HFFc6 (cell line): Measurements from ENCODE around the gene GKAP1. TPM values are rescaled to one million over a fixed set of nuclear protein-coding genes. Genes with fewer than 3 reads are reported as not detected.
"Not testable (repeated sequence)": the region's sequence is repeated elsewhere in the genome, so short reads cannot be mapped to it uniquely, and the experiment has no call there.

ENCODE experiments used
- DNase-seq: peaks from one replicate; pipeline ENCODE4 v3.0.0-alpha.2; 2018
- H3K27ac Mint-ChIP-seq: 2 replicates; pipeline ENCODE4 v1.8.0; 2020; ENCODE audit warnings: mild to moderate bottlenecking, mixed read lengths
- H3K27me3 Mint-ChIP-seq: 2 replicates; pipeline ENCODE4 v1.8.0; 2021; ENCODE audit warnings: mild to moderate bottlenecking, moderate library complexity, mixed read lengths; ENCODE audit not compliant: insufficient read depth
- H3K36me3 Mint-ChIP-seq: 2 replicates; pipeline ENCODE4 v1.8.0; 2021; ENCODE audit warnings: low read depth, mixed read lengths
- H3K4me1 Mint-ChIP-seq: 2 replicates; pipeline ENCODE4 v1.8.0; 2020; ENCODE audit warnings: low read depth, mixed read lengths
- H3K4me3 Mint-ChIP-seq: 2 replicates; pipeline ENCODE4 v1.8.0; 2020; ENCODE audit warnings: mild to moderate bottlenecking, moderate library complexity, mixed read lengths
- H3K9me3 Mint-ChIP-seq: 2 replicates; pipeline ENCODE4 v1.8.0; 2020; ENCODE audit warnings: mild to moderate bottlenecking, mixed read lengths
- long read RNA-seq: library from polyadenylated mRNA; unstranded; transcript quantifications from one replicate; pipeline ENCODE4 v2.0.0, GENCODE V29; 2019
- total RNA-seq, 6 experiments: library from RNA; stranded (reverse); fragmentation: NEBNext Ultra II Directional; extraction: Animal tissue kit (Norgen Biotek cat#: 25700); gene quantifications; 2 replicates in 1 of 6; 3 replicates in 5 of 6; pipeline ENCODE4 v1.2.3, GENCODE V29; 2021
- TF ChIP-seq, protein P1 (sequence below): fragments of 200-600 bp; sonication (generic); IDR thresholded peaks from 2 replicates; pipeline ENCODE4 v1.5.0; 2021; ENCODE audit warnings: antibody characterized with exemption, mild to moderate bottlenecking

GKAP1 gene
- total RNA-seq = 1 to 10 TPM in 4 of 6 experiments, under 1 TPM in 2; 0.74 to 1.3 (median 1.1) TPM
- long read RNA-seq, partial matches to known transcripts = 1 of 1 reads
- long read RNA-seq, other reads (novel, unspliced or antisense) = 0 of 1 reads

DNA sequence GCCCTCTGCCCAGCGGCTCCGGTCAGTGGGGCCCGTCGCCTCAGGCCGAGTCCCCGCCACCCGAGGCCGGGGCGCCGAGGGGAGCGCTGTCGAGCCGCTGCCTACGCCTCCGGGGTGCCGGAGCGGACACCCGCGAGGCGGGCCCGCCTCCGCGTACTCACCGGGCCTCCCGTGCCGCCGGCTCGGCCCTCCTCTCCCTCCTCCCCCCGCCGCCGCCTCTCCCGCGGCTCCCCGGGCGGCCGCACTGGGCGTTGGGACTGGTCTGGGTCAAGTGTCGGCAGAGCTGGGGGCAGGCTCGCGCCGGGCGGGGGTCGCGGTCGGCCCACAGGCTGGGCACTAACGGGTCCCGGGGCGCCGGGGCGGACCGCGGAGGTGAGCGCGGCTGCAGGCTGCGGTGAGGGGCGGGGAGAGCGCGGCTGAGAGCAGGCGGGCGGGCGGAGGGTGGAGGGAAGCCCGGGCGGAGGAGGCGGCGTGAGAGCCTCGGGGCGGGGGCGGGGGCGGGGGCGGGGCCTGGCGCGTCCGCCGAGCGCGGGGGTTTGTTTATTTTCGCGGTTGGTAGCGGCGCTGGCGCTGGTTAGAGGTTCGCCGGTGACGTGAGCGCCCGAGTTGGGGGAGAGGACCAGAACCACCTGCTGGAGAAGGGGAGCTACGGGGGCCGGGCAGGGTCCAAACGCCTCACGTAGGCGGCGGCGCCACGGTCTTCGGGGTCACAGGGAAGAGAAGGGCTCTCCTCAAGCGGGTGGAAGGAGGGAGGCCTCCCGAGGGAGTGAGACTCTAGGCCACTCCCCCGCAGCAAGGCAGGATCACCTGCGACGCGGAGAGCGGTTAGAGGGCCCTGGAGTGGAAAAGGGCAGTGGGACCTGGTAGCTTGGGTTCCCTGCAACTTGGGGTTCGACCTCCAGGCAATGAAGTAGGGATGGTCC lies at the start of gene GKAP1:
Gene GKAP1, minus strand, starts transcription at position 414 of the 923 bp plus-strand sequence. CDS start 11,252 bp downstream, outside the sequence.
- DNase-seq = peak; percentile 38
- not testable (repeated sequence) for H3K27ac Mint-ChIP-seq, H3K9me3 Mint-ChIP-seq, H3K27me3 Mint-ChIP-seq, H3K4me1 Mint-ChIP-seq, H3K36me3 Mint-ChIP-seq
- H3K4me3 Mint-ChIP-seq = peak within 1 kb of the TSS; percentile 86
- TF ChIP-seq, protein P1, sequence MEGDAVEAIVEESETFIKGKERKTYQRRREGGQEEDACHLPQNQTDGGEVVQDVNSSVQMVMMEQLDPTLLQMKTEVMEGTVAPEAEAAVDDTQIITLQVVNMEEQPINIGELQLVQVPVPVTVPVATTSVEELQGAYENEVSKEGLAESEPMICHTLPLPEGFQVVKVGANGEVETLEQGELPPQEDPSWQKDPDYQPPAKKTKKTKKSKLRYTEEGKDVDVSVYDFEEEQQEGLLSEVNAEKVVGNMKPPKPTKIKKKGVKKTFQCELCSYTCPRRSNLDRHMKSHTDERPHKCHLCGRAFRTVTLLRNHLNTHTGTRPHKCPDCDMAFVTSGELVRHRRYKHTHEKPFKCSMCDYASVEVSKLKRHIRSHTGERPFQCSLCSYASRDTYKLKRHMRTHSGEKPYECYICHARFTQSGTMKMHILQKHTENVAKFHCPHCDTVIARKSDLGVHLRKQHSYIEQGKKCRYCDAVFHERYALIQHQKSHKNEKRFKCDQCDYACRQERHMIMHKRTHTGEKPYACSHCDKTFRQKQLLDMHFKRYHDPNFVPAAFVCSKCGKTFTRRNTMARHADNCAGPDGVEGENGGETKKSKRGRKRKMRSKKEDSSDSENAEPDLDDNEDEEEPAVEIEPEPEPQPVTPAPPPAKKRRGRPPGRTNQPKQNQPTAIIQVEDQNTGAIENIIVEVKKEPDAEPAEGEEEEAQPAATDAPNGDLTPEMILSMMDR = peak; percentile 43

DNA sequence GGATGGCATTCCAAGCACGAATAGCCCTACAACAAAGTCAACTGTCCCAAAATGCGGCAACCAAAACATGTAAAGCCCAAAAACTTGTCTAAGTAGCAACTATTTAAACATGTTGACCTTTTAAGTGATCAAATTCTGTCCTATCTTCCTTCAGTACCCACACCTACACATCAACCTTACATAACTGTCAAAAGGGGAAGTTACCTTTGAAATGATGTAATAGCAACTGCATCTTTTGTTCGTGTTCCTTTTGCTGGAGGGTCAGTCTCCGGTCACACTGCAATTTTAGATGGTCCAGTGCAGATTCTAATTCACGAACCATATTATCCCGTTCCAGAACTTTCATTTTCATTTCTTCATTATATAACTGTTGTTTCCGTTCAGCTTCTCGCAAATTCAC lies 32.3 kb upstream of the GKAP1 start:
- not testable (repeated sequence) for H3K9me3 Mint-ChIP-seq, H3K27ac Mint-ChIP-seq, H3K36me3 Mint-ChIP-seq, H3K27me3 Mint-ChIP-seq, H3K4me1 Mint-ChIP-seq, DNase-seq, H3K4me3 Mint-ChIP-seq

DNA sequence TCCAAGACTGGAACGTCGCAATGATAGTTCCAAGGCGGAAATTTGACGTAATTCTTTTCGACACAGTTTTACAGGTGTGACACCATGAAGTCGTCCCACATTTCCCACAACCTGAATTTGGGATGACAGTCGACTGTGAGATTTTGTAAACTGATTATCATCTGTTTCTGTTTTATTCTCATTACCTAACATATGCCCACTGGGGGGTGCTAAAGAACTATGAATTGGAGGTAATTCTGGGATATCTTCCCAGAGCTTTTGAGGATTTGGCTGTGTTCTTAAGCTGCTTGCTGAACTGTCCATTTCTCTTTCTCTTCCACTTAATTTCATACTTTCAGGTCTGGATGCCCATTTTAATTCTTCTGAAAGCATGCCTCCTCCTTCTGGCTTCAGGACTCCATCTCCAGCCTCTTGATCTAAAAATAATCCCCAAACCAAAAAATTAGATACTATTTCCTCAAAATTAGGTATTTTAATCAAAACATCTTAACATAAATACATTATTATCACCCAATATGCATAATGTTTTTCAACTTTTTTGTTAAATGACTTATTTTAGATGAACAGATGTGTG lies 19.6 kb upstream of the GKAP1 start:
- not testable (repeated sequence) for DNase-seq, H3K4me1 Mint-ChIP-seq, H3K4me3 Mint-ChIP-seq, H3K27ac Mint-ChIP-seq, H3K27me3 Mint-ChIP-seq, H3K36me3 Mint-ChIP-seq, H3K9me3 Mint-ChIP-seq
- TF ChIP-seq, protein P1 = peak; percentile 68

GRCh38 chr9:83830426-83831071 lies 13.0 kb upstream of the GKAP1 start:
- TF ChIP-seq, protein P1 = peak; percentile 38
- H3K4me3 Mint-ChIP-seq, H3K9me3 Mint-ChIP-seq, H3K4me1 Mint-ChIP-seq, H3K36me3 Mint-ChIP-seq, DNase-seq, H3K27me3 Mint-ChIP-seq, H3K27ac Mint-ChIP-seq: not testable (repeated sequence)

GRCh38 chr9:83824986-83825623 lies 7.5 kb upstream of the GKAP1 start:
- H3K4me3 Mint-ChIP-seq = peak overlapping the region; percentile 81
- H3K4me1 Mint-ChIP-seq = peaks cover 11% of the 10 kb centered on the region
- H3K27me3 Mint-ChIP-seq, H3K36me3 Mint-ChIP-seq, H3K9me3 Mint-ChIP-seq: not testable (repeated sequence)
- H3K27ac Mint-ChIP-seq = peak overlapping the region; percentile 77
- peak; percentile 48 for DNase-seq

DNA sequence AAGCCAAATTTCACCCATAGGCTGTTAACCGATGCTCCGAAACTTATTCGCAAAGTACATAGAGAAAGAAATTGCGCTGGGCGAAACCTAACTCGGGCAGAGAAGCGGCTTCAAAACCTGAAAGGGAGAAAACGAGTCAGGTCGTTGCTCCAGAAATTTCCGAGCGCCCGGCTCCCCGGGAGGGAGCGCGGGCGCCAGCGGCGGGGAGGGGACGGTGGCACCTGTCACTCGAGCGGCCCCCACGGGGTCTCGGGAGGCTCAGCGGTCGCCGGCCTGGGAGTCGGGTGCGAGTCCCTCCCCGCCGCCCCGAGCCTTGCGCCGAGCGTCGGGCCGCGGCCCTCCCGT lies 586 bp downstream of the GKAP1 start:
- not testable (repeated sequence) for H3K9me3 Mint-ChIP-seq, H3K27me3 Mint-ChIP-seq, H3K27ac Mint-ChIP-seq, H3K36me3 Mint-ChIP-seq, H3K4me1 Mint-ChIP-seq, DNase-seq
- H3K4me3 Mint-ChIP-seq = peak overlapping the region; percentile 86

GRCh38 chr9:83815120-83815519 lies 2.4 kb downstream of the GKAP1 start:
- not testable (repeated sequence) for H3K4me1 Mint-ChIP-seq, H3K4me3 Mint-ChIP-seq

DNA sequence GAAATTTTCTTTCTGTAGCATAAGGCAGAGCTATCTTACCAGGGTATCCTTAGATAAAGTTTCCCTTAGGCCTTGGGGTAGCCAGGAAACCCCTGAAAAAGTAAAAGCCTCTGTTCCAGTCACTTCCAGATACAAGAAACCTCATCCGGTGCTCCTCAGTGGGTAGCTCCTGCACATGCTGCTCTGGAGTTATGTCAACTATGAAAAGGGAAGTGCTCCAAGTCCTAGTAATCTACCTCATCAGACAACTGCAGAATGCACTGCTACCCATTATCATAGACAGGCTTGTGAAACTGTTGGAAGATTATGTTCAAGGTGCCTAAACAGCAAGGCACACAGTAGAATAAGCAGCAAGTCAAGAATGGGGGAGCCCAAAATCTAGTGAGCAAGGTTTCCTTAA lies 8.4 kb downstream of the GKAP1 start:
- not testable (repeated sequence) for H3K4me3 Mint-ChIP-seq, DNase-seq, H3K36me3 Mint-ChIP-seq, H3K4me1 Mint-ChIP-seq, H3K27ac Mint-ChIP-seq, H3K27me3 Mint-ChIP-seq, H3K9me3 Mint-ChIP-seq

More at GRCh38 chr9:83815120-83815519, 2.4 kb downstream of the GKAP1 start:
- H3K27me3 Mint-ChIP-seq, H3K9me3 Mint-ChIP-seq, H3K36me3 Mint-ChIP-seq, H3K27ac Mint-ChIP-seq, DNase-seq: not testable (repeated sequence)

GRCh38 chr9:83804454-83804853 lies 13.1 kb downstream of the GKAP1 start:
- not testable (repeated sequence) for H3K9me3 Mint-ChIP-seq, H3K4me3 Mint-ChIP-seq

GRCh38 chr9:83803941-83804340 lies 13.6 kb downstream of the GKAP1 start:
- H3K36me3 Mint-ChIP-seq, H3K4me3 Mint-ChIP-seq, H3K4me1 Mint-ChIP-seq, H3K9me3 Mint-ChIP-seq, DNase-seq, H3K27ac Mint-ChIP-seq, H3K27me3 Mint-ChIP-seq: not testable (repeated sequence)

More at GRCh38 chr9:83804454-83804853, 13.1 kb downstream of the GKAP1 start:
- not testable (repeated sequence) for H3K27ac Mint-ChIP-seq, H3K4me1 Mint-ChIP-seq, H3K36me3 Mint-ChIP-seq, DNase-seq, H3K27me3 Mint-ChIP-seq
